Ovary (tissue), 3 donors: ENCODE measurements around the gene BMP8A.

Source experiments
- CTCF ChIP-seq, 3 donors: fragments of 450-650 bp in 2 of 3; fragments of 200-600 bp in 1 of 3; IDR thresholded peaks; one replicate each; pipeline versions ENCODE4 v1.5.1 to v1.8.0; 2016 to 2022; ENCODE audit warnings: antibody characterized with exemption in 3 of 3, mild to moderate bottlenecking in 1 of 3
- EP300 ChIP-seq: sonication (generic); formaldehyde crosslinking; IDR thresholded peaks from one replicate; pipeline ENCODE4 v1.6.1; 2017; ENCODE audit warnings: antibody characterized with exemption
- POLR2A ChIP-seq: fragments of 450-650 bp; IDR thresholded peaks from one replicate; pipeline ENCODE4 v1.6.1; 2017; ENCODE audit warnings: antibody characterized with exemption, mild to moderate bottlenecking, moderate library complexity
- donor health status: DM: no; HTN: no; CAD: no.

DNA sequence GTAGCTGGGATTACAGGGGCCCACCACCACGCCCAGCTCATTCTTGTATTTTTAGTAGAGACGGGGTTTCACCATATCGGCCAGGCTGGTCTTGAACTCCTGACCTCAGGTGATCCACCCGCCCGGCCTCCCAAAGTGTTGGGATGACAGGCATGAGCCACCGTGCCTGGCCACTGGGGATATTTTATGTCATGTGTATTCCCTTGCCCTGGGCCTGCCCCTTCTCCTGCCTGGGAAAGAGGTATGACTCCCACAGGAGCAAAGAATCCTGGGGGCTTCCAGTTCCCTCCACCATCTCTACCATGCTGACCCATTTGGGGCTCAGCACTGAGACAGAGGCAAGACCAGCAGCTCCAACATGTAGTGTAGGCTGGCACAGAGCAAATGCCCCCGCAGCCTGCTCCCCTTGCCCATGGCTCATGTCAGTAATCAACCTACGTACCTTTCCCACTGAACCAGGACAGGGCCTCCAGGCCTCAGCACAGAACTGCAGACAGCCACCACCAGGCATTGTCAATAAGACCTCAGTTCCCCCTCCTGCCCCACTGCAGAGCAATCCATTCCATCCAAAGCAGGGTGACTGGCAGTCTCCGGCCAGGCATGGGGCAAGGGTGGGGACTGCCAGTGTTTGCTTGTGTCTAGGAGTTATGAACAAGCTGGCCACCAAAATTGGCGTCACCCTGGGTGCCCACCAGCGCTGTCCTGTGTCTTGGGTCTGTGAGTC is 35.2 kb downstream of the BMP8A start:
- no peak for TF ChIP-seq CTCF (IDR thresholded peaks at IDR 0.05)
- no peak for TF ChIP-seq POLR2A
- no peak for TF ChIP-seq EP300
